Esophagus squamous epithelium (tissue), 4 donors: ENCODE measurements around the gene LTBR.
A peak's percentile ranks its signal among the peaks of the same experiment; 100 is the strongest.

ENCODE experiments used
- CTCF ChIP-seq, 6 experiments: fragments of 450-650 bp in 4 of 6; fragments of 200-600 bp in 2 of 6; sonication (generic) in 2 of 6; IDR thresholded peaks; one replicate each; pipeline ENCODE4 v1.5.1; 2016 to 2019; ENCODE audit warnings: antibody characterized with exemption in 6 of 6, mild to moderate bottlenecking in 4 of 6, moderate library complexity in 4 of 6
- POLR2A ChIP-seq, 4 donors: fragments of 450-650 bp; IDR thresholded peaks; one replicate each; pipeline ENCODE4 v1.6.1; 2017; ENCODE audit warnings: antibody characterized with exemption in 4 of 4, mild to moderate bottlenecking in 4 of 4, moderate library complexity in 3 of 4

GRCh38 chr12:6372403-6373003 lies 11.5 kb upstream of the LTBR start:
- TF ChIP-seq CTCF (IDR thresholded peaks at IDR 0.05) = no peak
- TF ChIP-seq POLR2A (IDR thresholded peaks at IDR 0.05) = peak in 2 of 4 donors; percentile 27 to 31
